ENCODE measurements around the gene CMTR1.

GRCh38 chr6:37389857-37390256 is 43.2 kb upstream of the CMTR1 start:
- no peak for TF ChIP-seq POLR2A (IDR thresholded peaks at IDR 0.05)
- no peak for TF ChIP-seq CTCF (IDR thresholded peaks at IDR 0.05)

All from body of pancreas (tissue), 4 donors.